B cell (primary cell): ENCODE measurements around the gene TBX15. TPM values are rescaled to one million over a fixed set of nuclear protein-coding genes. Genes with fewer than 3 reads are reported as not detected.

Experiments
- ATAC-seq: fragments of 200-7000 bp; cut with Tn5 transposase; one replicate; pipeline ENCODE4 v1.10.0; 2021; ENCODE audit warnings: low read depth, mild to moderate bottlenecking, moderate number of reproducible peaks, moderate library complexity
- CTCF ChIA-PET: fragments of 350-600 bp; sonication (Branson Sonifier 250); formaldehyde crosslinking; loops from one replicate; lab custom pipeline; 2021; ENCODE audit warnings: antibody characterized with exemption, inconsistent platforms; lab: Charles Lee
- POLR2A ChIA-PET: fragments of 350-600 bp; sonication (Branson Sonifier 250); formaldehyde crosslinking; loops from one replicate; lab custom pipeline; 2021; ENCODE audit warnings: antibody characterized with exemption; lab: Charles Lee
- DNase-seq: peaks from one replicate; pipeline ENCODE4 v3.0.0; 2013
- H2AFZ ChIP-seq: 2 replicates; pipeline ENCODE4 v1.6.1; 2012; ENCODE audit warnings: mild to moderate bottlenecking, low read depth, low read length; ENCODE audit not compliant: insufficient read depth, poor library complexity, severe bottlenecking
- H3K27ac ChIP-seq, 2 donors: 1 replicate in 1 of 2; 2 replicates in 1 of 2; pipeline ENCODE4 v1.5.1; 2012 to 2013; ENCODE audit warnings: low read length in 2 of 2, mild to moderate bottlenecking in 2 of 2, moderate library complexity in 1 of 2
- H3K27me3 ChIP-seq, 4 experiments: fragments of 200-600 bp in 1 of 4; sonication (generic) in 1 of 4; replicated peaks in 1 of 4; 1 replicate in 2 of 4; 2 replicates in 2 of 4; pipeline versions ENCODE4 v1.6.1 to v1.7.0; 2013 to 2016; ENCODE audit warnings: low read length in 3 of 4, mild to moderate bottlenecking in 2 of 4, mixed read lengths in 1 of 4, moderate library complexity in 1 of 4; ENCODE audit not compliant: insufficient read depth in 4 of 4, control insufficient read depth in 3 of 4; ENCODE audit errors: control extremely low read depth in 1 of 4
- H3K36me3 ChIP-seq, 2 experiments: replicated peaks in 1 of 2; 1 replicate in 1 of 2; 2 replicates in 1 of 2; pipeline versions ENCODE4 v1.6.1 to v1.7.1; 2013; ENCODE audit warnings: low read length in 1 of 2; ENCODE audit not compliant: insufficient read depth in 2 of 2, control insufficient read depth in 1 of 2; ENCODE audit errors: control extremely low read depth in 1 of 2, extremely low read depth in 1 of 2
- H3K4me1 ChIP-seq, 2 donors: fragments of 200-600 bp in 1 of 2; sonication (generic) in 1 of 2; 1 replicate in 1 of 2; 2 replicates in 1 of 2; pipeline versions ENCODE4 v1.5.1 to v1.6.1; 2013 to 2017; ENCODE audit warnings: low read length in 2 of 2; ENCODE audit not compliant: control insufficient read depth in 2 of 2, insufficient read depth in 2 of 2
- H3K4me2 ChIP-seq: replicated peaks from 2 replicates; pipeline ENCODE3; 2012; ENCODE audit warnings: mild to moderate bottlenecking, low read depth, low read length; ENCODE audit not compliant: poor library complexity, severe bottlenecking
- H3K4me3 ChIP-seq, 5 experiments: fragments of 200-600 bp in 1 of 5; sonication (generic) in 1 of 5; 1 replicate in 3 of 5; 2 replicates in 2 of 5; pipeline versions ENCODE4 v1.5.1 to v1.7.0; 2011 to 2016; ENCODE audit warnings: low read length in 4 of 5, mild to moderate bottlenecking in 4 of 5, low read depth in 2 of 5, control low read depth in 1 of 5, moderate library complexity in 1 of 5; ENCODE audit not compliant: insufficient read depth in 1 of 5; ENCODE audit errors: control extremely low read depth in 1 of 5, extremely low read depth in 1 of 5
- H3K79me2 ChIP-seq: fragments of 200-600 bp; sonication (generic); one replicate; pipeline ENCODE4 v1.6.0; 2016; ENCODE audit warnings: low read length; ENCODE audit not compliant: control insufficient read depth, insufficient read depth
- H3K9ac ChIP-seq: fragments of 200-600 bp; sonication (generic); 2 replicates; pipeline ENCODE4 v1.6.1; 2017; ENCODE audit warnings: mild to moderate bottlenecking, low read length, moderate library complexity
- H3K9me3 ChIP-seq, 3 donors: one replicate each; pipeline versions ENCODE4 v1.6.1 to v1.7.1; 2013; ENCODE audit warnings: low read length in 2 of 3; ENCODE audit not compliant: control insufficient read depth in 2 of 3, insufficient read depth in 1 of 3; ENCODE audit errors: control extremely low read depth in 1 of 3
- H4K20me1 ChIP-seq: 2 replicates; pipeline ENCODE4 v1.6.0; 2012; ENCODE audit warnings: mild to moderate bottlenecking, low read length; ENCODE audit not compliant: insufficient read depth, control insufficient read depth, poor library complexity, severe bottlenecking
- H3K27ac Mint-ChIP-seq: one replicate; pipeline ENCODE4 v1.8.0; 2021; ENCODE audit warnings: mixed read lengths
- H3K27me3 Mint-ChIP-seq: one replicate; pipeline ENCODE4 v1.8.0; 2021; ENCODE audit warnings: mixed read lengths
- H3K4me1 Mint-ChIP-seq: one replicate; pipeline ENCODE4 v1.8.0; 2021; ENCODE audit warnings: mixed read lengths
- H3K4me3 Mint-ChIP-seq: one replicate; pipeline ENCODE4 v1.8.0; 2021; ENCODE audit warnings: mixed read lengths
- H3K9me3 Mint-ChIP-seq: one replicate; pipeline ENCODE4 v1.8.0; 2022; ENCODE audit warnings: mixed read lengths; ENCODE audit not compliant: insufficient read depth
- CTCF ChIP-seq: fragments of 200-600 bp; IDR thresholded peaks from one replicate; pipeline ENCODE4 v1.8.0; 2022; ENCODE audit warnings: antibody characterized with exemption, mild to moderate bottlenecking
- EZH2 ChIP-seq: IDR thresholded peaks from 2 replicates; pipeline ENCODE4 v1.6.1; 2012; ENCODE audit warnings: borderline replicate concordance, low read depth, mild to moderate bottlenecking, moderate library complexity, low read length; ENCODE audit not compliant: insufficient read depth, poor library complexity, severe bottlenecking
- WGBS: methylation state at CpG from one replicate; pipeline ENCODE4 v1.1.5; 2013; ENCODE audit warnings: missing lambda C conversion rate; ENCODE audit not compliant: insufficient coverage; 5-methylcytosine and 5-hydroxymethylcytosine counted together
- intact Hi-C: fragments of 100-400 bp; cut with micrococcal nuclease; formaldehyde crosslinking; loops from one replicate; pipeline ENCODE4 v1.10.0; 2022
- polyA plus RNA-seq: library from polyadenylated mRNA; depleted of rRNA; stranded (reverse); fragments of >200 nt; gene quantifications from 2 replicates; pipeline ENCODE4 v1.2.3, GENCODE V29; 2012
- total RNA-seq, 2 donors: library from RNA; stranded (reverse); fragments of 120-200 nt in 1 of 2; gene quantifications; 1 replicate in 1 of 2; 2 replicates in 1 of 2; pipeline versions ENCODE4 v1.2.3 to v1.2.4, GENCODE V29; 2013 to 2022

Gene TBX15
- total and polyA plus RNA-seq, 2 donors (not counting 1 experiment from before 2014, with no cell fraction given) = 0.03 to 0.15 TPM

- Histone ChIP-seq H3K27ac (no peak overlapping the region), H3K27me3 (no peaks in the 10 kb centered on the region), H2AFZ (no peak overlapping the region), H3K4me3 (no peak overlapping the region), H3K79me2 (no peaks in the 10 kb centered on the region), H4K20me1 (no peaks in the 10 kb centered on the region), H3K9me3 (peaks cover 0 to 4% (median 0%) of the 10 kb centered on the region in 3 donors), H3K36me3 (no peaks in the 10 kb centered on the region), H3K4me1 (no peaks in the 10 kb centered on the region), H3K4me2 (no peak overlapping the region), H3K9ac (no peak overlapping the region)
- DNase-seq = no peak
- intact Hi-C loops = no loop called here
- Mint-ChIP-seq H3K4me3 (no peak overlapping the region), H3K27me3 (peaks cover 17% of the 10 kb centered on the region), H3K27ac (no peak overlapping the region), H3K9me3 (no peaks in the 10 kb centered on the region), H3K4me1 (peaks cover 6% of the 10 kb centered on the region)
- ChIA-PET POLR2A (no interaction called here), CTCF (no interaction called here)
- no peak for TF ChIP-seq CTCF
- TF ChIP-seq EZH2 = no peak
- WGBS = 0% methylated on average over 1 of the region's 2 CpGs
- ATAC-seq = no peak
Observed at GRCh38 chr1:118925651-118926050, 62.5 kb downstream of the TBX15 start.

GRCh38 chr1:118923319-118923718, 64.8 kb downstream of the TBX15 start:
- Histone ChIP-seq H3K4me3 (no peak overlapping the region), H3K79me2 (no peaks in the 10 kb centered on the region), H3K9ac (no peak overlapping the region), H2AFZ (no peak overlapping the region), H3K9me3 (no peaks in the 10 kb centered on the region), H3K27me3 (no peaks in the 10 kb centered on the region), H3K4me1 (peaks cover 8 to 9% of the 10 kb centered on the region in 2 donors), H3K4me2 (no peak overlapping the region), H4K20me1 (no peaks in the 10 kb centered on the region), H3K27ac (no peak overlapping the region), H3K36me3 (no peaks in the 10 kb centered on the region)
- intact Hi-C loops = no loop called here
- H3K9me3 Mint-ChIP-seq = peaks cover 3% of the 10 kb centered on the region
- DNase-seq = no peak
- H3K4me3 Mint-ChIP-seq = no peak overlapping the region
- ATAC-seq = no peak
- POLR2A ChIA-PET = no interaction called here
- WGBS = no CpG with 5 or more reads among the region's 4 CpGs
- H3K27ac Mint-ChIP-seq = no peak overlapping the region
- TF ChIP-seq EZH2 = no peak
- no peak for TF ChIP-seq CTCF
- H3K27me3 Mint-ChIP-seq = peaks cover 14% of the 10 kb centered on the region
- CTCF ChIA-PET = no interaction called here
- peaks cover 17% of the 10 kb centered on the region for H3K4me1 Mint-ChIP-seq
